HG03064 (cell line): ENCODE measurements around the gene HEATR5A.

Experiments used
- ATAC-seq: cut with Tn5 transposase; IDR thresholded peaks from one replicate; pipeline ENCODE4 v1.9.1; 2021; ENCODE audit warnings: low read depth; ENCODE audit not compliant: unreplicated experiment

HEATR5A gene

DNA sequence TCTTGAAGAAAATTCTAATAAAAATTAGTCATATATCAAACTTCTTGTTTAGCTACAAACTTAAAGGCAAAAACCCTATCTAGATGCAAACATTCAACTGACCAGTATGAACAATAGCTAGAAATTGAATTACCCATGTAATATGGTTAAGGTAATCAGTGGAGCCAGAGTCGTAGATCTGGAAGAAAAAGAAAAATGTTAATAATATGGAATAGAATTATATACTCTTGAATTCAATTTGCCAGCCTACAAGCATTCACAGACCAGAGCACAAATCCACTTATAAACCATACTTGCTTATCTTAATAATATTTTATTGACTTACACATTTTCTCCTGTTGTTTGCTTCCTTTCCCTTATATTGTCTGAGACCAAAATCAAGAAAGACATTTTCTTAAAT, 7.7 kb upstream of the HEATR5A start:
- no peak for ATAC-seq

GRCh38 chr14:31426663-31427062, 6.3 kb upstream of the HEATR5A start:
- no peak for ATAC-seq

DNA sequence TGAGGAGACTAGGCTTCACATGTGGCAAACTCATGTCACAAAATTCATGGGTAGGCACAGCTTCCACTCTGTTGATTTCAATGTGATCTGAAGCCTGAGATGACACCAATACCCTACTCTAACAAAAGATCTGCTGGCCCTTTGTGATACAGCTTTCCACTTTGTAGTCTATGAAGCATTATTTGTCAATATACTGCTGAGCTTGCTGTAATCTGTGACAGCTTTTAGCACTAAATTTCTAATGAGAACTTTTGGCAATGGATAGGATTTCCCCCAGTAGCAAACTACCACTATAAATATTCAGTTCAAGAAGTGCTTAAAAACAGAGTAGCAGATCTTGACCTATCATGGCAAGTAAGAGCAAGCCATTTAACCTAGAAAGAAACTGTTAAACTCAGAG, 5.6 kb upstream of the HEATR5A start:
- no peak for ATAC-seq

- ATAC-seq = no peak
These were observed 850 bp upstream of the HEATR5A start for GRCh38 chr14:31421200-31421599.

- peak; percentile 18 for ATAC-seq
These were observed 407 bp downstream of the HEATR5A start for GRCh38 chr14:31419967-31420318.

GRCh38 chr14:31419179-31419966, 977 bp downstream of the HEATR5A start:
- ATAC-seq = no peak

- no peak for ATAC-seq
These were observed 1.9 kb downstream of the HEATR5A start for GRCh38 chr14:31418440-31418839.

DNA sequence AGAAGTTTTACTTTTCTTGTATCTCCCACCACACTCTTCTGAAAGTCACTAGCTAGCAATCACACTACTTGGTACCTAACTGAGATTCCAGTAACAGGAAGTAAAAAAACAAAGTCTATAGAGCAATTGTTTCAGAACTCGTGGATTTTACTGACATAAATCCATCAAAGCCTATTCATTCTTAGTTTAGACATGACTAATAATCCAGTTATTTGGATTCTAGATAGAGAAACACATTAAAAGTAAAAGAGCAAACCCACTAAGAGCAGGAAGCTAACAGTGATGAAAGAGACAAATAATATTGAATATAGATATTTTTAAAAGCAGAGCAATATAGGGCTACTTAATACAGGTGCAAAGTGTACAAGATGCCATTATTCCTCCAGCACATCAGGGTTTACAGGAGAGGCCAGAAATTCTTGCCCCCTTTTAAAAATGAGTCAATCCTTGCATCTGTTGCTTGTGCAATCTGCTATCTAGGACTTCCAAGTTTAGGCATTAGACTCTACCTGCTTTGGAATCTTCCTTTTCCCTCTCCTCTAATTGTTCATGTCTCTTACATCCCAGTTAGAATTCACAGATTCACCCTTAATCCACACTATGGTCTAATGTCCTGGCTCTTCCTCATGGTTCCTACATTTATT, 6.0 kb downstream of the HEATR5A start:
- ATAC-seq = no peak

GRCh38 chr14:31411218-31411727, 9.1 kb downstream of the HEATR5A start:
- ATAC-seq = no peak

- no peak for ATAC-seq
These were observed 10.2 kb downstream of the HEATR5A start for GRCh38 chr14:31410048-31410650.

GRCh38 chr14:31408421-31408820, 11.9 kb downstream of the HEATR5A start:
- no peak for ATAC-seq

- ATAC-seq = no peak
These were observed 14.6 kb downstream of the HEATR5A start for GRCh38 chr14:31405599-31406232.

DNA sequence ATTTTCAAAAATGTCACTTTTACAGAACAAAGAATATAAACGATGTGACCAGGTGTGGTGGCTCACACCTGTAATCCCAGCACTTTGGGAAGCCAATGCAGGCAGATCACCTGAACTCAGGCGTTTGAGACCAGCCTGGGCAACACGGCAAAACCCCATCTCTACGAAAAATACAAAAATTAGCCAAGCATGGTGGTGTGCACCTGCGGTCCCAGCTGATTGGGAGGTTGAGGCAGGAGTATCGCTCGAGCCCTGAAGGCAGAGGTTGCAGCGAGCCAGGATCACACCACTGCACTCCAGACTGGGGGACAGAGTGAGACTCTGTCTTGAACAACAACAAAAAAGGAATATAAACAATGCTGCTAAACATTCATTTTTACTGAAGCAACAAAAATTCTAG, 15.2 kb downstream of the HEATR5A start:
- no peak for ATAC-seq

DNA sequence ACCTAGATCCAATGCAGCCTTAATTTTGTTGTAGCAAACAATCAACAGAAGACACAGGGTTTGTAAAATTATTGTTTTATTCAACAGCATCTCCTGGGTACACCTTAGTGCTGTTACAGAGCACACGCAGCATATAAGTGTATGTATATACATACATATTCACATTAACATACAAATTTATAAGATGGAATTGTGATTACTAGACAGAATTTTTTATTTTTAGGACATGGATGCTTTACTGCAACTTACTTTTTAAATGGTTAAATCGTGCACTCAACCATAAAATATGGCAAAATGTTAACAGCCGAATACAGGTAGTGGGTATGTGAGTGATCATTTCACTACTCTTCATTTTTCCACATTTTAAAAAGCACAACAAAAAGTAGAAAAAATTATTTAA, 16.6 kb downstream of the HEATR5A start:
- no peak for ATAC-seq

DNA sequence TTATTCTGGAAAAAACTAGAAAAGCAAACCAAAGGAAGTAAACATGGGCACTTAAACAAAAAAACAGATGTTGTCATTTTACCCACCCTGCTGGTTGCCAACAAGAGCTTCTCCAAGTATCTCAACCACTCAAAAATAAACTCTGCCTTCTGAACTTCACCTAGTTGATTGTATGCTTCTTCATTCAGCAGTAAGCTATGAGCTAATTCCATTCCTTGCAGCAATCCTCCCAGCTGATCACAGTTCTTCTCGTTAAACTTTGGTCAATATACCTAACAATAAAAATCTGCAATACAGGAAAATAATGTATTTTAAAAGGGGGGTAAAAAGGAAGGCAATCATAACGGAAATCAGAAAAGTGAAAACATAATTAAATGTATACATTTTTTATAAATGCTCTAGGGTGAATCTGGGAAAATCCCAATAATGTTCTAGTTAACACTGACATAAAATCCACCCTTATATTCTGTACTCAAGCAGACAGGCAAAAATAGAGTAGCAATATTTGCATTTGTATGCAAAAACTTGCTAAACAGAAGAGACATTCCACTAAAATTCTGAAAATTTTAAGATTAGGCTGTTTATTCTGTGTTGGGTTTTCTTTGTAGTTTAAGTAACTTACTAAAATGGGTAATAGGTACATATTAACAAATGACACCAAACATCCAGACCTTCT, 17.4 kb downstream of the HEATR5A start:
- no peak for ATAC-seq

GRCh38 chr14:31401369-31401932, 18.9 kb downstream of the HEATR5A start:
- no peak for ATAC-seq

DNA sequence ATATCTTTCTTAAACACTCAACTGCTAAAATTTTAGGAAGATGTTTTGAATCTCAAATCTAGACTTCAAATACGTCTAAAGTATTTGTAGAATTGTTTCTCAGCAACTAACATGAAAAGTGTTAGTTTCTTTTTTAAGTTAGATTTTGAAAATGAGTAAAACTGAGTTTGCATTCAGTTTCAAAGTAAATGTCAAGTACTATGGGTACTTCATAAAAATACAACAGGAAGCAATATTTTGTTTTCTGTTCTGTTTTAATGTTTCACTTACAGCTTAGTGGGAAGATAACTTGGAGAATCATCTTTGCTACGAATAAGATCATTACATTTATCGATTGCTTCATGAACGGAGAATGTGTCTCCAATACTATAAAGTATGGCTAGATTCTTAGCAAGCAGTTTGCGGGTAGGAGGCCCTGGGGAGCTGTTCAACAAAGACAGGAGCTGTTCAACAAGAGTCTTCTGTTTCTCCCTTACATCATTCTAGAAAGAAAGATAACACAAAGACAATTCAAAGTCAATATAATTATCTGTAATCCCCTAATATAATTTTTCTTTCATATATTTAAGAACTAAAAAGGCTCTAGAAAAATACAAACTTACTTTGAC, 20.2 kb downstream of the HEATR5A start:
- ATAC-seq = no peak

- no peak for ATAC-seq
These were observed 24.7 kb downstream of the HEATR5A start for GRCh38 chr14:31395572-31396205.

- no peak for ATAC-seq
These were observed 25.2 kb downstream of the HEATR5A start for GRCh38 chr14:31395119-31395518.
